K562 (cell line): ENCODE data around the gene ITGA11. TPM values are rescaled to one million over a fixed set of nuclear protein-coding genes. Genes with fewer than 3 reads are reported as not detected.

Experiments
- BCL6 ChIP-seq: fragments of 250-450 bp; sonication (Bioruptor Pico); IDR thresholded peaks from 2 replicates; pipeline ENCODE4 v1.4.0; 2020
- CBX1 ChIP-seq: sonication (generic); IDR thresholded peaks from 2 replicates; pipeline ENCODE4 v1.6.1; 2016; ENCODE audit warnings: antibody characterized with exemption, low read depth, mild to moderate bottlenecking
- ELF2 ChIP-seq: fragments of 250-450 bp; sonication (Bioruptor Pico); IDR thresholded peaks from 2 replicates; pipeline ENCODE4 v1.5.0; 2021; ENCODE audit warnings: mild to moderate bottlenecking
- GABPB1 ChIP-seq: sonication (generic); formaldehyde crosslinking; IDR thresholded peaks from 2 replicates; pipeline ENCODE4 v1.8.0; 2022; ENCODE audit warnings: mild to moderate bottlenecking, missing genetic modification reagents
- GATAD2B ChIP-seq: fragments of 450-650 bp; IDR thresholded peaks from 2 replicates; pipeline ENCODE4 v1.6.1; 2017; ENCODE audit warnings: mild to moderate bottlenecking, borderline replicate concordance
- NEUROD1 ChIP-seq: fragments of 150-350 bp; IDR thresholded peaks from 2 replicates; pipeline ENCODE4 v1.6.1; 2014; ENCODE audit warnings: borderline replicate concordance, low read length, low read depth; ENCODE audit not compliant: partially characterized antibody
- POLR2A ChIP-seq: fragments of 450-650 bp; conservative IDR thresholded peaks from 2 replicates; pipeline ENCODE4 v1.6.1; 2016
- POLR2B ChIP-seq: fragments of 450-650 bp; IDR thresholded peaks from 2 replicates; pipeline ENCODE4 v1.6.1; 2018; ENCODE audit warnings: low read depth; ENCODE audit not compliant: partially characterized antibody
- THRAP3 ChIP-seq: fragments of 450-650 bp; IDR thresholded peaks from 2 replicates; pipeline ENCODE4 v1.6.1; 2016; ENCODE audit warnings: mild to moderate bottlenecking, inconsistent platforms, borderline replicate concordance
- ZNF311 ChIP-seq: fragments of 250-450 bp; sonication (Bioruptor Pico); IDR thresholded peaks from 2 replicates; pipeline ENCODE4 v1.4.0; 2020; ENCODE audit warnings: mild to moderate bottlenecking, moderate library complexity
- ZNF316 ChIP-seq: fragments of 450-650 bp; IDR thresholded peaks from 2 replicates; pipeline ENCODE4 v1.6.1; 2016
- ZNF766 ChIP-seq: fragments of 200-800 bp; sonication (Bioruptor generic); conservative IDR thresholded peaks from 2 replicates; pipeline ENCODE4 v1.6.1; 2016; ENCODE audit warnings: missing genetic modification characterization, missing compliant biosample characterization
- polyA plus RNA-seq, 8 experiments: library from polyadenylated mRNA; depleted of rRNA in 4 of 8; stranded (reverse) in 5 of 8; unstranded in 3 of 8; fragments of >200 nt; fragmentation: Nextera tagmentation in 2 of 8; fragmentation: Illumina TruSeq in 1 of 8; extraction: Ambion mirVana in 2 of 8; extraction: Trizol in 1 of 8; gene quantifications; 2 replicates each; pipeline versions ENCODE4 v1.2.1 to v1.2.3, GENCODE V29; 2011 to 2014; ENCODE audit warnings: inconsistent platforms in 1 of 8, missing spikeins in 1 of 8
- total RNA-seq, 7 experiments: library from RNA; depleted of rRNA in 6 of 7; stranded (reverse); fragments of >200 nt in 6 of 7; fragmentation: Illumina TruSeq in 2 of 7; extraction: Trizol in 2 of 7; gene quantifications; 2 replicates each; pipeline versions ENCODE4 v1.2.1 to v1.2.3, GENCODE V29; 2011 to 2021; ENCODE audit warnings: low replicate concordance in 1 of 7
- TF ChIP-seq, protein P1 (sequence below): fragments of 200-800 bp; sonication (Bioruptor generic); IDR thresholded peaks from 2 replicates; pipeline ENCODE4 v1.6.1; 2017; ENCODE audit warnings: missing genetic modification characterization, missing compliant biosample characterization
- TF ChIP-seq, protein P2 (sequence below): fragments of 450-650 bp; formaldehyde crosslinking; IDR thresholded peaks from 2 replicates; pipeline ENCODE4 v1.4.0; 2022; ENCODE audit warnings: missing genetic modification characterization
- TF ChIP-seq, protein P3 (sequence below): conservative IDR thresholded peaks from 2 replicates; pipeline ENCODE4 v1.6.1; 2011; ENCODE audit warnings: low read depth, mild to moderate bottlenecking, low read length; ENCODE audit not compliant: control insufficient read depth
- TF ChIP-seq, protein P4 (sequence below): fragments of 450-650 bp; formaldehyde crosslinking; IDR thresholded peaks from 2 replicates; pipeline ENCODE4 v1.4.0; 2020; ENCODE audit warnings: mild to moderate bottlenecking, moderate library complexity
- TF ChIP-seq, protein P5 (sequence below), 2 experiments: fragments of 200-800 bp in 1 of 2; sonication (Bioruptor generic) in 1 of 2; sonication (generic) in 1 of 2; formaldehyde crosslinking in 1 of 2; IDR thresholded peaks in 1 of 2; conservative IDR thresholded peaks in 1 of 2; 2 replicates each; pipeline versions ENCODE4 v1.5.0 to v1.6.1; 2016 to 2020; ENCODE audit warnings: missing compliant biosample characterization in 1 of 2, missing genetic modification characterization in 1 of 2, missing genetic modification reagents in 1 of 2
- TF ChIP-seq, protein P6 (sequence below), 3 experiments: IDR thresholded peaks in 2 of 3; conservative IDR thresholded peaks in 1 of 3; 2 replicates each; pipeline ENCODE4 v1.5.1; 2011 to 2012; ENCODE audit warnings: low read length in 3 of 3, mild to moderate bottlenecking in 3 of 3, control low read depth in 2 of 3, improper control_type of control experiment in 1 of 3, inconsistent platforms in 1 of 3, low read depth in 1 of 3, mixed read lengths in 1 of 3, moderate library complexity in 1 of 3; ENCODE audit not compliant: insufficient read depth in 2 of 3

Gene ITGA11
- total and polyA plus RNA-seq, 9 of the 15 experiments (the other 6 are each of a cell fraction or from before 2014, with no cell fraction given) = 0.01 TPM; not detected in 8

DNA sequence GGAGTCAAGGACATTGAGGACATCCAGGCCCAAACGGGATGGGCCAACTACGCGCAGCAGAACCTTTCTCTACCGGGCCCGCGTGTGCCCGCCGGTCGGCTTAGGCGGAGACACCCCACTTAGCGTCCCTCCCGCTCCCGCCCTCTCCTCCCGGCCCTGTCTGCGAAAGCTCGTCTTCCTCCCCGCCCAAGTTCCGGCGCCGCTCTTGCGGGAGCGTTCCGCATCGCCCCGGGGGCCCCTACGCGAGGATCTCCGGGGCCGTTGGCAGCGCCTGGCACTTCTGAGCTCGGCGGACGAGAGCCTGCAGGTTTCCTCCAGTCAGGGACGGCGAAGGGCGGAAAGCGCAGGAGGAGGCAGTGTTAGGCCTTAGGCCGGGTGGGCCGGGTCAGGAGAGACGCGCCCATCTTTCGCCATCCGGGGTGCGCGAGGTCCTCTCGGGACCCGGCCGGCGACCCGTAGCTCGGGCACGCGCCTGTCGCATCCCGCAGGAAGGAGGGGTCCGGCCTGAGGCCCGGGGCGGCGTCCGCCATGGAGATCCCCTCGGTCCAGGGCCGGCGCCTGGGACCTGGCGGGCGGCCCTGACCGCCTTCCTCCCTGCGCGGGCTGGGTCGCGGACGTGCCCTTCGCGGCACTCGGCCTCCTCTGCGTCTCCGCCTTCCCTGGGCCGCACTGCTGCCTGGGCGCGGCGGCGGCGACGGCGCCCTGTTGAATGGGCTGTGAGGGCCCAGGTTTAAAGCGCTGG is 154.2 kb downstream of the ITGA11 start, which contains the start of gene FEM1B (continued):
- TF ChIP-seq NEUROD1 = peak; percentile 63
- 0 out of 2 replicates have a peak, but pooled peaks have one; percentile 25 for TF ChIP-seq GATAD2B
- peak; percentile 48; the same call in 1 of the 2 replicates for TF ChIP-seq ZNF311 (CRISPR knock-in tag)
- TF ChIP-seq ELF2 (CRISPR knock-in tag) = peak; percentile 45; the same call in 1 of the 2 replicates
- TF ChIP-seq ZNF316 = 0 out of 2 replicates have a peak, but pooled peaks have one; percentile 1
- TF ChIP-seq, protein P1, sequence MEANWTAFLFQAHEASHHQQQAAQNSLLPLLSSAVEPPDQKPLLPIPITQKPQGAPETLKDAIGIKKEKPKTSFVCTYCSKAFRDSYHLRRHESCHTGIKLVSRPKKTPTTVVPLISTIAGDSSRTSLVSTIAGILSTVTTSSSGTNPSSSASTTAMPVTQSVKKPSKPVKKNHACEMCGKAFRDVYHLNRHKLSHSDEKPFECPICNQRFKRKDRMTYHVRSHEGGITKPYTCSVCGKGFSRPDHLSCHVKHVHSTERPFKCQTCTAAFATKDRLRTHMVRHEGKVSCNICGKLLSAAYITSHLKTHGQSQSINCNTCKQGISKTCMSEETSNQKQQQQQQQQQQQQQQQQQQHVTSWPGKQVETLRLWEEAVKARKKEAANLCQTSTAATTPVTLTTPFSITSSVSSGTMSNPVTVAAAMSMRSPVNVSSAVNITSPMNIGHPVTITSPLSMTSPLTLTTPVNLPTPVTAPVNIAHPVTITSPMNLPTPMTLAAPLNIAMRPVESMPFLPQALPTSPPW (CRISPR knock-in tag) = peak; percentile 89
- peak; percentile 76; the same call in 1 of the 2 replicates for TF ChIP-seq THRAP3
- peak; percentile 86 for TF ChIP-seq CBX1
- TF ChIP-seq ZNF766 (CRISPR knock-in tag) = peak; percentile 49; the same call in 1 of the 2 replicates
- no peak for TF ChIP-seq BCL6
- TF ChIP-seq, protein P2, sequence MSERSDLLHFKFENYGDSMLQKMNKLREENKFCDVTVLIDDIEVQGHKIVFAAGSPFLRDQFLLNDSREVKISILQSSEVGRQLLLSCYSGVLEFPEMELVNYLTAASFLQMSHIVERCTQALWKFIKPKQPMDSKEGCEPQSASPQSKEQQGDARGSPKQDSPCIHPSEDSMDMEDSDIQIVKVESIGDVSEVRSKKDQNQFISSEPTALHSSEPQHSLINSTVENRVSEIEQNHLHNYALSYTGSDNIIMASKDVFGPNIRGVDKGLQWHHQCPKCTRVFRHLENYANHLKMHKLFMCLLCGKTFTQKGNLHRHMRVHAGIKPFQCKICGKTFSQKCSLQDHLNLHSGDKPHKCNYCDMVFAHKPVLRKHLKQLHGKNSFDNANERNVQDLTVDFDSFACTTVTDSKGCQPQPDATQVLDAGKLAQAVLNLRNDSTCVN (CRISPR knock-in tag) = peak; percentile 65; the same call in 1 of the 2 replicates
- TF ChIP-seq, protein P3, sequence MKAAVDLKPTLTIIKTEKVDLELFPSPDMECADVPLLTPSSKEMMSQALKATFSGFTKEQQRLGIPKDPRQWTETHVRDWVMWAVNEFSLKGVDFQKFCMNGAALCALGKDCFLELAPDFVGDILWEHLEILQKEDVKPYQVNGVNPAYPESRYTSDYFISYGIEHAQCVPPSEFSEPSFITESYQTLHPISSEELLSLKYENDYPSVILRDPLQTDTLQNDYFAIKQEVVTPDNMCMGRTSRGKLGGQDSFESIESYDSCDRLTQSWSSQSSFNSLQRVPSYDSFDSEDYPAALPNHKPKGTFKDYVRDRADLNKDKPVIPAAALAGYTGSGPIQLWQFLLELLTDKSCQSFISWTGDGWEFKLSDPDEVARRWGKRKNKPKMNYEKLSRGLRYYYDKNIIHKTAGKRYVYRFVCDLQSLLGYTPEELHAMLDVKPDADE = peak; percentile 52
- TF ChIP-seq, protein P4, sequence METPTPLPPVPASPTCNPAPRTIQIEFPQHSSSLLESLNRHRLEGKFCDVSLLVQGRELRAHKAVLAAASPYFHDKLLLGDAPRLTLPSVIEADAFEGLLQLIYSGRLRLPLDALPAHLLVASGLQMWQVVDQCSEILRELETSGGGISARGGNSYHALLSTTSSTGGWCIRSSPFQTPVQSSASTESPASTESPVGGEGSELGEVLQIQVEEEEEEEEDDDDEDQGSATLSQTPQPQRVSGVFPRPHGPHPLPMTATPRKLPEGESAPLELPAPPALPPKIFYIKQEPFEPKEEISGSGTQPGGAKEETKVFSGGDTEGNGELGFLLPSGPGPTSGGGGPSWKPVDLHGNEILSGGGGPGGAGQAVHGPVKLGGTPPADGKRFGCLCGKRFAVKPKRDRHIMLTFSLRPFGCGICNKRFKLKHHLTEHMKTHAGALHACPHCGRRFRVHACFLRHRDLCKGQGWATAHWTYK (CRISPR knock-in tag) = peak; percentile 78; the same call in 1 of the 2 replicates
- TF ChIP-seq POLR2B = peak; percentile 80
- TF ChIP-seq, protein P5, sequence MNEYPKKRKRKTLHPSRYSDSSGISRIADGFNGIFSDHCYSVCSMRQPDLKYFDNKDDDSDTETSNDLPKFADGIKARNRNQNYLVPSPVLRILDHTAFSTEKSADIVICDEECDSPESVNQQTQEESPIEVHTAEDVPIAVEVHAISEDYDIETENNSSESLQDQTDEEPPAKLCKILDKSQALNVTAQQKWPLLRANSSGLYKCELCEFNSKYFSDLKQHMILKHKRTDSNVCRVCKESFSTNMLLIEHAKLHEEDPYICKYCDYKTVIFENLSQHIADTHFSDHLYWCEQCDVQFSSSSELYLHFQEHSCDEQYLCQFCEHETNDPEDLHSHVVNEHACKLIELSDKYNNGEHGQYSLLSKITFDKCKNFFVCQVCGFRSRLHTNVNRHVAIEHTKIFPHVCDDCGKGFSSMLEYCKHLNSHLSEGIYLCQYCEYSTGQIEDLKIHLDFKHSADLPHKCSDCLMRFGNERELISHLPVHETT (CRISPR knock-in tag; conservative IDR thresholded peaks at IDR 0.05 in 1 of 2, IDR thresholded peaks at IDR 0.05 in 1 of 2) = peak in 1 of 2 experiments; percentile 99; a peak in 2 of 4 replicates
- peak; percentile 91 for TF ChIP-seq POLR2A
- TF ChIP-seq, protein P6, sequence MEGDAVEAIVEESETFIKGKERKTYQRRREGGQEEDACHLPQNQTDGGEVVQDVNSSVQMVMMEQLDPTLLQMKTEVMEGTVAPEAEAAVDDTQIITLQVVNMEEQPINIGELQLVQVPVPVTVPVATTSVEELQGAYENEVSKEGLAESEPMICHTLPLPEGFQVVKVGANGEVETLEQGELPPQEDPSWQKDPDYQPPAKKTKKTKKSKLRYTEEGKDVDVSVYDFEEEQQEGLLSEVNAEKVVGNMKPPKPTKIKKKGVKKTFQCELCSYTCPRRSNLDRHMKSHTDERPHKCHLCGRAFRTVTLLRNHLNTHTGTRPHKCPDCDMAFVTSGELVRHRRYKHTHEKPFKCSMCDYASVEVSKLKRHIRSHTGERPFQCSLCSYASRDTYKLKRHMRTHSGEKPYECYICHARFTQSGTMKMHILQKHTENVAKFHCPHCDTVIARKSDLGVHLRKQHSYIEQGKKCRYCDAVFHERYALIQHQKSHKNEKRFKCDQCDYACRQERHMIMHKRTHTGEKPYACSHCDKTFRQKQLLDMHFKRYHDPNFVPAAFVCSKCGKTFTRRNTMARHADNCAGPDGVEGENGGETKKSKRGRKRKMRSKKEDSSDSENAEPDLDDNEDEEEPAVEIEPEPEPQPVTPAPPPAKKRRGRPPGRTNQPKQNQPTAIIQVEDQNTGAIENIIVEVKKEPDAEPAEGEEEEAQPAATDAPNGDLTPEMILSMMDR (IDR thresholded peaks at IDR 0.05 in 2 of 3, conservative IDR thresholded peaks at IDR 0.05 in 1 of 3; ENCODE audit: insufficient read depth in 2 of 3, low read depth in 1 of 3, low read length in 3 of 3) = no peak
- peak; percentile 97 for TF ChIP-seq GABPB1 (CRISPR knock-in tag)
